Astrocyte of the spinal cord (primary cell): Measurements from ENCODE around the gene CALHM2.

Source experiments
- DNase-seq: peaks from one replicate; pipeline ENCODE4 v3.0.0; 2011; ENCODE audit warnings: low read depth, low spot score
- H3K4me3 ChIP-seq: 2 replicates; pipeline ENCODE4 v1.5.1; 2011; ENCODE audit warnings: low read depth, mild to moderate bottlenecking, low read length, moderate library complexity
- in situ Hi-C: cut with HindIII; loops from 2 replicates; pipeline ENCODE4 v1.10.0; 2017; ENCODE audit warnings: low sequenced_read_pairs
- TF ChIP-seq, protein P1 (sequence below): IDR thresholded peaks from 2 replicates; pipeline ENCODE4 v1.5.1; 2012; ENCODE audit warnings: low read depth, mild to moderate bottlenecking, low read length, inconsistent platforms

The CALHM2 gene

DNA sequence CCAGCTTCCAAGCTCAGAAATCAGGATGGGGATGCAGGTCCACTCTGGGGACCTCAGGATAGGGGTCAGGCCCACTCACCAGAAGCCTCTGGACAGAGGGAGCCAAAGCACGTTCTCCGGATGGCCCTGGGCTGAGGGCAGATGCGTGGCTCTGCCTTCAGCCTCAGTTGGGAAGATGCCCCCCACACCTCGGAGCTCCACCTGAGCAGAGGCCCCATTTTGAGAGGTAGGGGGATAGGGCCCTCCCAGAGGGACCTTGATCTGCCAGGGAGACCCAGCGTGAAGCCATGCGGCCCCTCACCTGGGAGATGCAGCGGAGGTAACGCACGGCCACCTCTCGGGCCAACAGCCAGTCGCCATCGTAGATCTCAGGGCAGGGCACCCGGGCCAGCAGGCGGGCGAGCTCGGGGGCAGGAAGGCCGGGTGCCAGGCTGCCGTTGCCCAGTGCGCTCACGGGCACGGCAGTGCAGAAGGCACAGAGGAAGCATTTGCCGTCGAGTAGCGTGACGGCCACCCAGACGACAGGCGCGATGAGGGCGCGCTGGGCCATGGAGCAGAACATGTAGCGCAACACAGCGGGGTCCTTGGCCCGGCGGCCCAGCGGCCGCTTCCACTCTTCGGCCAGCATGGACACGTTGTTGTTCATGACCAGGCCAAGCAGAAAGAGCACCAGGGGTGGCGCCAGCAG is 5.9 kb upstream of the CALHM2 start:
- TF ChIP-seq, protein P1, sequence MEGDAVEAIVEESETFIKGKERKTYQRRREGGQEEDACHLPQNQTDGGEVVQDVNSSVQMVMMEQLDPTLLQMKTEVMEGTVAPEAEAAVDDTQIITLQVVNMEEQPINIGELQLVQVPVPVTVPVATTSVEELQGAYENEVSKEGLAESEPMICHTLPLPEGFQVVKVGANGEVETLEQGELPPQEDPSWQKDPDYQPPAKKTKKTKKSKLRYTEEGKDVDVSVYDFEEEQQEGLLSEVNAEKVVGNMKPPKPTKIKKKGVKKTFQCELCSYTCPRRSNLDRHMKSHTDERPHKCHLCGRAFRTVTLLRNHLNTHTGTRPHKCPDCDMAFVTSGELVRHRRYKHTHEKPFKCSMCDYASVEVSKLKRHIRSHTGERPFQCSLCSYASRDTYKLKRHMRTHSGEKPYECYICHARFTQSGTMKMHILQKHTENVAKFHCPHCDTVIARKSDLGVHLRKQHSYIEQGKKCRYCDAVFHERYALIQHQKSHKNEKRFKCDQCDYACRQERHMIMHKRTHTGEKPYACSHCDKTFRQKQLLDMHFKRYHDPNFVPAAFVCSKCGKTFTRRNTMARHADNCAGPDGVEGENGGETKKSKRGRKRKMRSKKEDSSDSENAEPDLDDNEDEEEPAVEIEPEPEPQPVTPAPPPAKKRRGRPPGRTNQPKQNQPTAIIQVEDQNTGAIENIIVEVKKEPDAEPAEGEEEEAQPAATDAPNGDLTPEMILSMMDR = no peak
- no peak overlapping the region for H3K4me3 ChIP-seq
- no peak for DNase-seq
- in situ Hi-C loops = no loop called here

DNA sequence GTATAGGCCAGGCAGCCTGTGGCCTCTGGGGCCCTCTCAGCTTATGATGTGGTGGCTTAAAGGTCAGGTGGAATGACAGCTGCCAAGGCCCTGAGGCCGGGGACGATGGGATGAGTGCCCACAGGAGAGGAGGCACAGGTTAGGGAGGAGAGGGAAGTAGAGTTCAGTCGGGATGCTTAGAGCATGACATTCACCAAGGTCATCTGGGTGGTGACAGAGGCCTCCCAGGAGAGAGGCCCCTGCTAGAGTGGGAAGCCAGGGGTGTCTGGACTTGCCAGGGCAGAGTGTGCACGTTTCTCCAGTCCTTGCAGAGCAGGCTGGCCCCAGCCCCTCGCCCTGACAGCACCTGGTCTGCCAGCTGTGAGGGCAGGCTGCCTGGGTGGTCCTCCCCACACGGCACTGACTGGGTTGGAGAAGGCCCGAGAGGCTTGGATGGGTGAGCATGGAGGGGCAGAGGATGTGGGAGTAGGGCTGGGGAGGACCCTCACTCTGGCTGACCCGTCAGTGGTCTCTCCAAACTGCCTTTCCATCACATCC is 5.1 kb upstream of the CALHM2 start:
- no peak for DNase-seq
- in situ Hi-C loops = no loop called here
- no peak overlapping the region for H3K4me3 ChIP-seq
- TF ChIP-seq, protein P1 = no peak

DNA sequence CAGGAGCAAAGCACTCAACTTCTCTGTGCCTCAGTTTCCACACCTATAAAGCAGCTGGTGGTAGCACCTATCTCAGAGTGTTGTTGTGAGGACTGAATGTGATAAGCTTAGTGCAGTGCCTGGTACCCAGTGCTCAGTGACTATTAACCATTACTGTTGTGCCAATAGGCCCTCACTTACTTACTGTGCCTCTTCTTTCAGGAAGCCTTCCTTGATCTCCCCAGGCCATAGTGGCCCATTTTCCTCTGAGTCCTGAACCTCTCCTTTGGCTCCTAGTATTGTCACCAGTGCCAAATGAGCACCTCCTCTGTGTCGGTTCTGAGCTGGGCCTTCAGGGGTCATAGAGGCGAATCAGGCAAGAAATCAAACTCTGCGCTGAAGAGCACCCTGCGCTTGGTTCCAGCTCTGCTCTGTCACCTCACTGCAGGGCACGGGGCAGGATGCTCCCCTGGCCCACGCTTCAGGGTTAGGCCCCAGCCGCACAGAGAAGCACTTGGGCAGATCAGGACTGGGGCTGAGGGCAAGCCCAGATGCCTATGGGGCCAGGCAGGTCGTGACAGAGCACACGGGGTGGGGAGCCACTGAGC is 4.0 kb upstream of the CALHM2 start:
- in situ Hi-C loops = no loop called here
- DNase-seq = no peak
- TF ChIP-seq, protein P1 = no peak
- H3K4me3 ChIP-seq = no peak overlapping the region

DNA sequence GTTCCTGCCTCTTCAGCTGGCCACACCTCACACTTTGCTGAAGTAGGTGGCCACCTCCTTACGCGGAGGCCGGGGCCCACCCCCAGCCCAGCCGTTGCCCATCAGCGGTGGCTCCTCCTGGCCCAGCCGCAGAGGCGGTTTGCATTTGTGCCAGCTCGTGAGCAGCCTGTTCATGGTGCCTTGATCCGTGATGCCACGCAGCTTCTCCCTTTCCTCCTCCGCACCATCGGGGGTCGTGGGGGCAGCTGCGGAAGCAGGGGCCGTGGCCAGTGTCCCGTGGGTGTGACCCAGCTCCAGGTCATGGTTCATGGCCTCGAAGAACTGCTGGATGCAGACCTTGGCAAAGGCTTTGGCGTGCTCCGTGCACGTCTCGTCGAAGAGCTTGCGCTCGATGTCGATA is 3.1 kb upstream of the CALHM2 start:
- TF ChIP-seq, protein P1 = no peak
- H3K4me3 ChIP-seq = no peak overlapping the region
- in situ Hi-C loops = no loop called here
- DNase-seq = no peak

DNA sequence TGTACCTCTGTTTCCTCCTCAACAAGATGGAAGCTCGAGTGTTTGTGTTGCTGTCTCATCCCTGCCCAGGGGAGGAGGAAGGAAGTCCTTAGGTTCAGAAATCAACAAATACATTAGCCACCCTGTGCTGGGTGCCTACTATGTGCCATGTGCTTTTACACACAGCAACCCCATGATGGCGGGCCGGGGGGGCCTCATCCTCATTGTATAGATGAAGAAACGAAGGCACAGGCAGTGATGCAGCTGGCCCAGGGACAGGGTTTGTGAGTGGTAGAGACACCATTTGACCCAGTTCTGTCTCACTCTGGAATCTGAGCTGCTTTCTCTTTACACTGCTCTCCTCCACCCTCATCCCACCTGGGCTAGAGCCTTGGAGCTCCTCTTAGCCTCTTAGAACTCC is 1.9 kb upstream of the CALHM2 start:
- DNase-seq = no peak
- TF ChIP-seq, protein P1 = no peak
- no peak overlapping the region for H3K4me3 ChIP-seq
- in situ Hi-C loops = no loop called here

DNA sequence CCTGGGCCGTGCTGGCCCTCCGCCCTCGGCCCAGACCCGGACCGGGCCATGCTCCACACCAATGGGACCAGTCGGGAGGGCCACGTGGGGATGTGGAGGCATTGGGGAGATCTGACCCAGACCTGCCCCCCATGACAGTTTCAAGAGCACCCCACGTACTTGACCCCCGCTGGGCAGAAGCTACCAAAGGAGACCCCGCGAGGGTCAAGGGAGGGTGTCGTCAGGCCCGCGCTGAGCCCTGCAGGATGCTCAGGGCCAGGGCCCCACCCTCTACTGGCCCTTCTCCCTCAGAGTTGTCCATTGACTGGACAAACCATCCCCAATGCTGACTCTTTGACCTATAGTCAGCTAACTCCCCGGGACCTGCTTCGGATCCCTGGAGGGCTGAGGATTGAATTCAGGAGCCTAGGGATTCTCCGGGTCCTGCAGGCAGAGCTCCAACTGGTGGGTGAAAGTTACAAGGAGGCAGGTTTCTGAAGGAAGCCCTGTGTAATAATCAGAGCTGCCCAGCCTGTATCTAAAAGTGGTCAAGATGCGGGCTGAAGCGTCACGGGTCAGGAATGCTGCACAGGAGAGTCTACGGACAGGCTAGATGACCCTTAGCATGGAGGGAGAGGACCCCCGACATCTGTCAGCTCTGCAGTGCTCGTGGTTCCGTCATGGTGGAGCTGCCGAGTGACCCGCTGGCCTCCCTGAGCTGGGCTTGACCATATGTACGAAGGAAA is 498 bp upstream of the CALHM2 start:
- no peak for DNase-seq
- TF ChIP-seq, protein P1 = no peak
- no peak overlapping the region for H3K4me3 ChIP-seq
- in situ Hi-C loops = no loop called here
